Stomach (tissue), 9 donors: Measurements from ENCODE around the gene TSPAN16. TPM values are rescaled to one million over a fixed set of nuclear protein-coding genes. Genes with fewer than 3 reads are reported as not detected.

Source experiments
- DNase-seq, 2 donors: peaks; one replicate each; pipeline versions ENCODE4 v3.0.0 to v3.0.0-alpha.2; 2013 to 2019
- H3K27ac ChIP-seq, 5 donors: fragments of 200-600 bp in 4 of 5; sonication (generic) in 4 of 5; one replicate each; pipeline ENCODE4 v1.5.1; 2013 to 2019; ENCODE audit warnings: mild to moderate bottlenecking in 1 of 5, moderate library complexity in 1 of 5
- H3K27me3 ChIP-seq, 3 donors: fragments of 200-600 bp; sonication (generic); one replicate each; pipeline ENCODE4 v1.5.1; 2017 to 2019; ENCODE audit warnings: mixed run types in 1 of 3
- H3K36me3 ChIP-seq, 4 donors: fragments of 200-600 bp; sonication (generic); 1 replicate in 3 of 4; 2 replicates in 1 of 4; pipeline ENCODE4 v1.5.1; 2016 to 2019
- H3K4me1 ChIP-seq, 4 donors: fragments of 200-600 bp; sonication (generic); one replicate each; pipeline ENCODE4 v1.5.1; 2016 to 2019
- H3K4me3 ChIP-seq, 4 donors: fragments of 200-600 bp; sonication (generic) in 3 of 4; one replicate each; pipeline ENCODE4 v1.5.1; 2016 to 2019; ENCODE audit warnings: mild to moderate bottlenecking in 1 of 4
- H3K9me3 ChIP-seq, 4 donors: fragments of 200-600 bp; sonication (generic); one replicate each; pipeline ENCODE4 v1.5.1; 2016 to 2019
- EP300 ChIP-seq: sonication (generic); formaldehyde crosslinking; IDR thresholded peaks from one replicate; pipeline ENCODE4 v1.6.1; 2017; ENCODE audit warnings: antibody characterized with exemption
- POLR2A ChIP-seq, 4 donors: fragments of 450-650 bp; IDR thresholded peaks; one replicate each; pipeline ENCODE4 v1.6.1; 2016; ENCODE audit warnings: antibody characterized with exemption in 4 of 4, control low read depth in 2 of 4, mild to moderate bottlenecking in 1 of 4, moderate library complexity in 1 of 4
- POLR2AphosphoS5 ChIP-seq, 3 donors: sonication (generic); formaldehyde crosslinking; IDR thresholded peaks; one replicate each; pipeline ENCODE4 v1.6.1; 2016; ENCODE audit warnings: antibody characterized with exemption in 3 of 3
- WGBS, 5 donors: extraction: QIAGEN DNeasy Blood & Tissue Kit in 3 of 5; methylation state at CpG; one replicate each; pipeline versions ENCODE4 v1.1.5 to v1.1.7; 2013 to 2018; 5-methylcytosine and 5-hydroxymethylcytosine counted together
- intact Hi-C: fragments of 100-400 bp; cut with DNase I; formaldehyde crosslinking; loops from one replicate; pipeline ENCODE4 v1.15.1; 2023; ENCODE audit warnings: low total_unique reads
- polyA plus RNA-seq, 3 donors: library from polyadenylated mRNA; stranded (reverse); fragments of 200-250 nt; gene quantifications; one replicate each; pipeline ENCODE4 v1.2.3, GENCODE V29; 2013
- total RNA-seq, 5 donors: library from RNA; depleted of rRNA; stranded (reverse); fragments of >200 nt; gene quantifications; one replicate each; pipeline versions ENCODE4 v1.1.0 to v1.2.3, GENCODE V29; 2014 to 2016
- TF ChIP-seq, protein P1 (sequence below), 7 experiments: fragments of 450-650 bp in 4 of 7; fragments of 200-600 bp in 3 of 7; sonication (generic) in 3 of 7; IDR thresholded peaks; one replicate each; pipeline ENCODE4 v1.5.1; 2016 to 2019; ENCODE audit warnings: antibody characterized with exemption in 7 of 7, control low read depth in 2 of 7, mild to moderate bottlenecking in 1 of 7
- donor health status: healthy with polysubstance abuse.
- donor health status: Bipolar disorder and iron deficiency.
- donor health status: healthy.

Gene TSPAN16
- total and polyA plus RNA-seq, 8 donors, result not detected

DNA sequence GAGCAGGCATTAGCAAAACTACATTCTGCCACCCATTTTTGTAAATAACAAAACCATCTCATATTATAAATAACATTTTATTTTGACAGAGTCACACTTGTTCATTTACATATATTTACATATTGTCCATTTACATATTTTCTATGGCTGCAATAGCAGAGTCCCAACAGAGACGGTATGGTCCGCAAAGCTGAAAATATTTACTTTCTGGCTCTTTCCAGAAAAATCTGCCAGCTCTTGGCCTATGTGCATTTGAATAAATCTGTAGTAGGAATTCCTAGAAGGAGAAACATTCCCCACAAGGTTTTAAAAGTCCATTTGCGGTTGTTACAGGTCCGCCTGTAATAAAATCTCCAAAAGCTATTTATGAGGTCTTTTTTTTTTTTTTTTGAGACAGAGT is 5.7 kb upstream of the TSPAN16 start:
- Histone ChIP-seq H3K4me1 (peaks cover 0 to 23% (median 10%) of the 10 kb centered on the region in 4 donors), H3K4me3 (no peak overlapping the region), H3K9me3 (no peaks in the 10 kb centered on the region), H3K27me3 (no peaks in the 10 kb centered on the region), H3K36me3 (no peaks in the 10 kb centered on the region), H3K27ac (no peak overlapping the region)
- TF ChIP-seq, protein P1, sequence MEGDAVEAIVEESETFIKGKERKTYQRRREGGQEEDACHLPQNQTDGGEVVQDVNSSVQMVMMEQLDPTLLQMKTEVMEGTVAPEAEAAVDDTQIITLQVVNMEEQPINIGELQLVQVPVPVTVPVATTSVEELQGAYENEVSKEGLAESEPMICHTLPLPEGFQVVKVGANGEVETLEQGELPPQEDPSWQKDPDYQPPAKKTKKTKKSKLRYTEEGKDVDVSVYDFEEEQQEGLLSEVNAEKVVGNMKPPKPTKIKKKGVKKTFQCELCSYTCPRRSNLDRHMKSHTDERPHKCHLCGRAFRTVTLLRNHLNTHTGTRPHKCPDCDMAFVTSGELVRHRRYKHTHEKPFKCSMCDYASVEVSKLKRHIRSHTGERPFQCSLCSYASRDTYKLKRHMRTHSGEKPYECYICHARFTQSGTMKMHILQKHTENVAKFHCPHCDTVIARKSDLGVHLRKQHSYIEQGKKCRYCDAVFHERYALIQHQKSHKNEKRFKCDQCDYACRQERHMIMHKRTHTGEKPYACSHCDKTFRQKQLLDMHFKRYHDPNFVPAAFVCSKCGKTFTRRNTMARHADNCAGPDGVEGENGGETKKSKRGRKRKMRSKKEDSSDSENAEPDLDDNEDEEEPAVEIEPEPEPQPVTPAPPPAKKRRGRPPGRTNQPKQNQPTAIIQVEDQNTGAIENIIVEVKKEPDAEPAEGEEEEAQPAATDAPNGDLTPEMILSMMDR (IDR thresholded peaks at IDR 0.05), result no peak
- TF ChIP-seq POLR2A (IDR thresholded peaks at IDR 0.05), result no peak
- no peak for TF ChIP-seq POLR2AphosphoS5 (IDR thresholded peaks at IDR 0.05)
- no peak for DNase-seq
- intact Hi-C loops, result loop anchor here (10.0 kb wide), 1 partner anchor 155 kb away; no protein-coding TSS in a partner anchor
- 75 to 89% (median 83%) methylated on average over 4 of the region's 4 CpGs for WGBS, 5 donors

DNA sequence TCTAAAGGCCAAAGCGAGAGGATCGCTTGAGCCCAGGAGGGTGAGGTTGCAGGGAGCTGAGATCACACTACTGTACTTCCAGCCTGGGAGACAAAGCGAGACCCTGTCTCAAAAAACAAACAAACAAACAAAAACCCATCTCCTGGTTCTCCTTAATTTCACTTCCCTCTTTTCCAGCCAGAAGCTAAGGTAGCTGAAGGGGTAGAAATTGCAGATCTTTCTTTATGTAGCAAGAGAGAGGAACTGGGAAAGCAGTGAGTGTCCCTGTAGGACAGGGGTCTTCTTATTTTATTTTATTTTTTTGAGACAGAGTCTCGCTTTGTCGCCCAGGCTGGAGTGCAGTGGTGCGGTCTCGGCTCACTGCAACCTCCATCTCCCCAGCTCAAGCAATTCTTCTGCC is 4.5 kb upstream of the TSPAN16 start:
- DNase-seq, result no peak
- Histone ChIP-seq H3K27me3 (no peaks in the 10 kb centered on the region), H3K27ac (no peak overlapping the region), H3K4me1 (peaks cover 0 to 33% (median 10%) of the 10 kb centered on the region in 4 donors), H3K36me3 (no peaks in the 10 kb centered on the region), H3K9me3 (no peaks in the 10 kb centered on the region), H3K4me3 (no peak overlapping the region)
- intact Hi-C loops, result loop anchor here (10.0 kb wide), 1 partner anchor 153 kb away; no protein-coding TSS in a partner anchor
- TF ChIP-seq EP300 (no peak), POLR2AphosphoS5 (IDR thresholded peaks at IDR 0.05) (no peak), POLR2A (IDR thresholded peaks at IDR 0.05) (no peak)
- TF ChIP-seq, protein P1 (IDR thresholded peaks at IDR 0.05), result no peak
- WGBS, 5 donors, result 91 to 95% (median 93%) methylated on average over 7 of the region's 7 CpGs

DNA sequence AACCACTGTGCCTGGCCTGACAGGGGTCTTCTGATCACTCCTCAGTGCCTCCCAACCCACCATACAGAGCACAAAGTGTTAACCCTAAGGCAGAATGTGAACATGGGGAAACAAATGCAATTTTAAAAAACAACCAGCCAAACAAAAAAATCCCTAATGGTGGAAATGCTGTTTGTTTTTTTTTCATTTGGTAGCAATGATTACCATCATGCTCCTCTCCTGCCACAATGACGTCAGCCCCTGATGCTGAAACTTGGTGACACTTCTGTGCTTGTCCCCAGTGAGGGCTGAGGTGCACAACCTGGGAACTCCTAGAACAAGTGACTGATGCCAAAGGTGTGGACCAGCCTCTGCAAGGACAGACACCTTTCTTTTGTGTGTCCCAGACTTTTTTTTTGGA is 4.0 kb upstream of the TSPAN16 start:
- DNase-seq, result no peak
- no peak overlapping the region for H3K27ac ChIP-seq
- no peaks in the 10 kb centered on the region for H3K27me3 ChIP-seq
- no peak overlapping the region for H3K4me3 ChIP-seq
- H3K36me3 ChIP-seq, result no peaks in the 10 kb centered on the region
- TF ChIP-seq POLR2A (IDR thresholded peaks at IDR 0.05) (no peak), POLR2AphosphoS5 (IDR thresholded peaks at IDR 0.05) (no peak), EP300 (no peak)
- TF ChIP-seq, protein P1 (IDR thresholded peaks at IDR 0.05), result no peak
- 39 to 76% (median 50%) methylated on average over 1 of the region's 1 CpG for WGBS, 5 donors
- peaks cover 0 to 39% (median 10%) of the 10 kb centered on the region in 4 donors for H3K4me1 ChIP-seq
- H3K9me3 ChIP-seq, result no peaks in the 10 kb centered on the region
- intact Hi-C loops, result loop anchor here (10.0 kb wide), 1 partner anchor 153 kb away; no protein-coding TSS in a partner anchor

DNA sequence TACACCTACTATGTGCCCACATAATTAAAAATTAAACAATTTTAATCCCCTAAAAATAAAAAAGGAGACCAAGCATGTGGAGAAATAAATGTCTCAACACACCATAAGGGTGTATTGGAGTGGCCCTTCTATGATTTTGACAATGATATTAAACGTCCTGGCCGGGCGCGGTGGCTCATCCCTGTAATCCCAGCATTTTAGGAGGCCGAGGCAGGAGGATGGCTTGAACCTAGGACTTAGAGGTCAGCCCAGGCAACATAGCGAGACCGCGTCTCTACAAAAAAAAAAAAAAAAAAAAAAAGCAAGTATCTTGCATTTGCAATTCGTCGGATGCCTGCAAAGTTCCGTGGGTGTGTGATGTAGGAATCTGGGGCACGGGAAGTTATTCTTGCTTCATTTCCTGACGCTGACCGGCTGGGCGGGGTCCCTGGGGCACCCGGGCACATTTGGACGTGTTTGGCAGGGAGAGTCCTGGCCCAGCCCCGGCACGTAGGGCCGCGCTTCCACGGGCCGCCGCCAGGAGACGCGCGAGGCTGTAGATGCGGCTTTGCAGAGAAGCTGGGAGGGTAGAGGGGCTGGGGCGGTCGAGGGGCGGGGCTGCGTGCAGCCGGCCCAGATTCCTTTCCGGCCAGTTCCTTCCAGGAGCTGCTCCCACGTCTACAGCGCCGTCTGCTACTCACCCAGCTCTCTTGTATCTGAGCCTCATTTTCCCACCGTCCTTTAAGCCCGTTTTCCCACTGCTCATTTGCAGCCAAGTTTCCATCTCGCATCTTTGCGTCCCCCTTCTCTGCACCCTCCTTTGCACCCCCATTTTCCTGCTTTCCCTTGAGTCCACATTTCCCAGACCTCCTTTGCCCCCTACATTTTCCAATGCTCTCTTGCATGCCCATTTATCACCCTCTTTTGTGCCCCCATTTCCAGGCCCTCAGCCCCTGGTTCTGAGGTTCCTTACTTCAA is 2.2 kb upstream of the TSPAN16 start:
- H3K27me3 ChIP-seq, result no peaks in the 10 kb centered on the region
- intact Hi-C loops, result loop anchor here (10.0 kb wide), 1 partner anchor 151 kb away; no protein-coding TSS in a partner anchor
- WGBS, 5 donors, result 3 to 6% (median 4%) methylated on average over 31 to 41 of the region's 41 CpGs
- H3K4me3 ChIP-seq, result peak overlapping the region; percentile 5 to 28 (median 20)
- no peaks in the 10 kb centered on the region for H3K36me3 ChIP-seq
- H3K9me3 ChIP-seq, result no peaks in the 10 kb centered on the region
- H3K4me1 ChIP-seq, result peaks cover 0 to 41% (median 10%) of the 10 kb centered on the region in 4 donors
- H3K27ac ChIP-seq, result peak overlapping the region in 4 of 5 donors; percentile 10 to 61 (median 46)
- peak; percentile 94 to 98 for DNase-seq
- TF ChIP-seq EP300 (no peak), POLR2AphosphoS5 (IDR thresholded peaks at IDR 0.05) (peak; percentile 43 to 81 (median 45))
- TF ChIP-seq, protein P1 (IDR thresholded peaks at IDR 0.05), result peak in 6 of 7 experiments; percentile 78 to 100 (median 98)
